BLaER1 treated with 17β-estradiol and CSF1 and Interleukin-3, amounts not matched to agents 10 nM and 100 nM (cell line): ENCODE measurements around the gene C13orf46.
A peak's percentile ranks its signal among the peaks of the same experiment; 100 is the strongest.
"Not testable (repeated sequence)": the region's sequence is repeated elsewhere in the genome, so short reads cannot be mapped to it uniquely, and the experiment has no call there.

Source experiments
- H3K27ac ChIP-seq, 11 experiments: shearing (Covaris generic); formaldehyde crosslinking; 2 replicates each; pipeline ENCODE4 v1.8.1; 2022
- H3K27me3 ChIP-seq, 11 experiments: shearing (Covaris generic); formaldehyde crosslinking; 2 replicates each; pipeline ENCODE4 v1.8.1; 2022
- H3K36me3 ChIP-seq, 11 experiments: shearing (Covaris generic); formaldehyde crosslinking; 2 replicates each; pipeline ENCODE4 v1.8.1; 2022
- H3K4me1 ChIP-seq, 10 experiments: shearing (Covaris generic); formaldehyde crosslinking; 2 replicates each; pipeline ENCODE4 v1.8.1; 2022
- H3K4me2 ChIP-seq, 11 experiments: shearing (Covaris generic); formaldehyde crosslinking; 2 replicates each; pipeline ENCODE4 v1.8.1; 2022
- H3K4me3 ChIP-seq, 10 experiments: shearing (Covaris generic); formaldehyde crosslinking; 2 replicates each; pipeline ENCODE4 v1.8.1; 2022
- H3K9ac ChIP-seq, 11 experiments: shearing (Covaris generic); formaldehyde crosslinking; 2 replicates each; pipeline ENCODE4 v1.8.1; 2022
- H3K9me3 ChIP-seq, 11 experiments: shearing (Covaris generic); formaldehyde crosslinking; replicated peaks in 1 of 11; 2 replicates each; pipeline ENCODE4 v1.8.1; 2022
- H4K20me1 ChIP-seq, 11 experiments: shearing (Covaris generic); formaldehyde crosslinking; 2 replicates each; pipeline ENCODE4 v1.8.1; 2022
- Cebpa-rat ChIP-seq, 11 experiments: shearing (Covaris generic); IDR thresholded peaks; 2 replicates each; pipeline ENCODE4 v1.8.1; 2022

The C13orf46 gene

GRCh38 chr13:113973218-113974164 is at the start of gene C13orf46:
TSS of gene C13orf46 (minus strand) at chr13:113974076. CDS start at chr13:113973997, 79 bp downstream.
- H4K20me1 ChIP-seq = peaks cover 0 to 65% (median 6%) of the 10 kb centered on the region in 11 experiments; a peak in 13 of 22 replicates
- no peak for TF ChIP-seq Cebpa-rat (IDR thresholded peaks at IDR 0.05)
- no peak within 1 kb of the TSS for H3K4me2 ChIP-seq
- peaks cover 39 to 81% (median 48%) of the 10 kb centered on the region in 11 experiments for H3K36me3 ChIP-seq
- no peaks in the 10 kb centered on the region for H3K27me3 ChIP-seq
- H3K27ac ChIP-seq = no peak within 1 kb of the TSS
- H3K4me3 ChIP-seq = no peak within 1 kb of the TSS
- H3K9ac ChIP-seq = no peak within 1 kb of the TSS
- no peaks in the 10 kb centered on the region; a peak in 1 of 22 replicates for H3K9me3 ChIP-seq
- peaks cover 0 to 11% (median 3%) of the 10 kb centered on the region in 10 experiments; a peak in 3 of 20 replicates for H3K4me1 ChIP-seq

DNA sequence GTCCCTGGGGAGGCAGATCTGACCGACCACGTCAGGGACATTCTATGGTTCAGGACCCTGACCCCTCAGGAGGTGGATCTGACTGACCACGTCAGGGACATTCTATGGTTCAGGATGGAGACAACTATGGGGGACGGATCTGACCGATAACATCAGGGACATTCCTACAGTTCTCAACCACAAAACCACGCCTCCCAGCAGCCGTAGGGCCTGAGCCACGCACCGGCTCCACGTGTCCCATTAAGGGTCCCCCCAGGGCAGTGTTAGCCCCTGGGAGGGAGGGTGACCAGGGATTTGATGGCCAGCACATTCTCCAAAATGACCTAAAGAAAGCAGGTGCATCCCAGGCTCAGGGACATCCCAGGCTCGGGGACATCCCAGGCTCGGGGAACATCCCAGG is 49.0 kb upstream of the C13orf46 start:
- Histone ChIP-seq H3K4me1 (peaks cover 25 to 68% (median 63%) of the 10 kb centered on the region in 10 experiments), H3K4me2 (peak overlapping the region in 6 of 11 experiments; percentile 14 to 78 (median 20); a peak in 10 of 22 replicates), H3K9me3 (no peaks in the 10 kb centered on the region), H4K20me1 (peaks cover 27 to 87% (median 42%) of the 10 kb centered on the region in 11 experiments; a peak in 20 of 22 replicates), H3K4me3 (no peak overlapping the region), H3K27ac (peak overlapping the region in 1 of 11 experiments; percentile 63; a peak in 1 of 22 replicates), H3K27me3 (no peaks in the 10 kb centered on the region), H3K9ac (peak overlapping the region in 3 of 11 experiments; percentile 19 to 29 (median 23); a peak in 2 of 22 replicates), H3K36me3 (peaks cover 77 to 93% (median 83%) of the 10 kb centered on the region in 11 experiments)
- TF ChIP-seq Cebpa-rat (IDR thresholded peaks at IDR 0.05) = no peak

- peak overlapping the region in 5 of 11 experiments; percentile 14 to 29 (median 22); a peak in 5 of 22 replicates for H3K4me2 ChIP-seq
- H3K4me3 ChIP-seq = no peak overlapping the region
- peaks cover 77 to 93% (median 84%) of the 10 kb centered on the region in 11 experiments for H3K36me3 ChIP-seq
- H4K20me1 ChIP-seq = peaks cover 23 to 89% (median 37%) of the 10 kb centered on the region in 11 experiments; a peak in 20 of 22 replicates
- H3K27ac ChIP-seq = peak overlapping the region in 3 of 11 experiments; percentile 2 to 63 (median 28); a peak in 2 of 22 replicates
- H3K4me1 ChIP-seq = peaks cover 25 to 68% (median 57%) of the 10 kb centered on the region in 10 experiments
- H3K9me3 ChIP-seq = no peaks in the 10 kb centered on the region
- no peak for TF ChIP-seq Cebpa-rat (IDR thresholded peaks at IDR 0.05)
- peak overlapping the region in 3 of 11 experiments; percentile 19 to 33 (median 29); a peak in 3 of 22 replicates for H3K9ac ChIP-seq
- H3K27me3 ChIP-seq = no peaks in the 10 kb centered on the region
Measured at GRCh38 chr13:114022309-114022669, 48.4 kb upstream of the C13orf46 start.

DNA sequence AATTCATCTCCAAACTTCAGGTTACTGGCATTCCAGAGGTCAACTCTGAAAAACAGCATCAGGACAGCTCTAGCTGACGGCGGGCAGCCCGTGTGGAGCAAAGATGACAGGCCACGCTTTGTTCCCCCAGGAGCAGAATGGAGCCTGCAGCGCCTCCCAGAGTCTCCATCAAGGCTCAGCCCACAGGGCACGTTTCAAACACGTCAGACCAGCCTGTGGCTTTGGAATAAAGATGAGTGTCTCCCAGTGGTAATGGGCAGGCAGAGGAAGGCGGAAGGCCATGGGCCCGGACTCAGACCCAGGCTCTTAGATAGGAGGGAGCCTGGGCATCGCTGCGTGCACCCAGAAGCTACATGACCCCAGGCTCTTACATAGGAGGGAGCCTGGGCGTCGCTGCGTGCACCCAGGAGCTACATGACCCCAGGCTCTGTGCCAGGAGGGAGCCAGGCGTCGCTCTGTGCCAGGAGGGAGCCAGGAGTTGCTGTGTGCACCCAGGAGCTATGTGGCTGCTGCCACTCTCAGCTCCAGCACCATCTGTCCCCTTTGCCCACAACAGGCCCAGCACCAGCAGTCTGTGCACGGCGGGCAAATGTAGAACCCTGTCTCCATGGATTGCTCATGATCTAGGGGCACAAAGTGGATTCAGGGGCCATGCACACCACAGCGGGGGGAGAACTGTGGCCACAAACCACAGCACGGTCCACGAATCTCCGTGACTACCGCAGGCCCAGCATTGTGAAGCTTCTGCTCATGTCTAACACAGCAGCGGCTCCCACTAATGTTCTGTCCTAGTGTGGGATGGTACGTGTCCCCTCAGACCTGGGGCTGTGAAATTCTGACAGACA is 47.8 kb upstream of the C13orf46 start:
- no peak for TF ChIP-seq Cebpa-rat (IDR thresholded peaks at IDR 0.05)
- peaks cover 77 to 93% (median 84%) of the 10 kb centered on the region in 11 experiments for H3K36me3 ChIP-seq
- peaks cover 25 to 63% (median 53%) of the 10 kb centered on the region in 10 experiments for H3K4me1 ChIP-seq
- peak overlapping the region in 2 of 11 experiments; percentile 19 to 33; a peak in 2 of 22 replicates for H3K9ac ChIP-seq
- no peak overlapping the region for H3K4me3 ChIP-seq
- peak overlapping the region in 3 of 11 experiments; percentile 2 to 63 (median 28); a peak in 2 of 22 replicates for H3K27ac ChIP-seq
- no peaks in the 10 kb centered on the region for H3K9me3 ChIP-seq
- H3K4me2 ChIP-seq = peak overlapping the region in 4 of 11 experiments; percentile 16 to 29 (median 24); a peak in 3 of 22 replicates
- peaks cover 17 to 91% (median 34%) of the 10 kb centered on the region in 11 experiments; a peak in 20 of 22 replicates for H4K20me1 ChIP-seq
- no peaks in the 10 kb centered on the region for H3K27me3 ChIP-seq

DNA sequence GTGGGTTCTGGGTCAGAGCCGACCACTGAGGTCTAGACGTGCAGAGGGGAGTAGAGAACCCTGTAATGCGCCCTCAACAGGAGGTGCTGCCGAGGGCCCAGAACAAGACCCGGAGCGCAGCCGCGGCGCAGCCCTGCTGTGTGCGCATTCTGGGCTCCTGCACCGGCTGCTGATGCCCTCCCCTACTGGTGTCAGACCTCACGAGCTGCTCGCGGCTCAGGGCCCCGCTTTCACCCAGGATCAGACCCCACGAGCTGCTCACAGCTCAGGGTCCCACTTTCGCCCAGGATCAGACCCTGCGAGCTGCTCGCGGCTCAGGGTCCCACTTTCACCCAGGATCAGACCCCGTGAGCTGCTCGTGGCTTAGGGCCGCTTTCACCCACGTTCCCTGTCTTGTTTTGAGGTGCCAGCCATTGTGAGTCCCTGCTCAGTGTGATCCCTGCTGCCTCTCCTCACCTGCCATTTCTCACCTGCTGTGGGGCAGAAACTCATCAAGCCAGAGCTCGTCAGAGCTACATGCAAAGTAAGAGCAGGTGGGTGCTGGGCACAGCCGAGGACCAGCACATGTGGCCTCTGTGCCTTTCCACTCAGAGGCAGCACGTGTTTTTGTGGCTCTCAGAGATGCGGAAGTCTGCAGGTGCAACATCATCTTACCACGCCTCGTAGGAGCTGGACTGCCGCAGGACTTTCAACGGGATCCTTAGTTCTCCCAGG is 47.0 kb upstream of the C13orf46 start:
- H3K36me3 ChIP-seq = peaks cover 81 to 94% (median 85%) of the 10 kb centered on the region in 11 experiments
- no peak for TF ChIP-seq Cebpa-rat (IDR thresholded peaks at IDR 0.05)
- peaks cover 18 to 55% (median 45%) of the 10 kb centered on the region in 10 experiments for H3K4me1 ChIP-seq

DNA sequence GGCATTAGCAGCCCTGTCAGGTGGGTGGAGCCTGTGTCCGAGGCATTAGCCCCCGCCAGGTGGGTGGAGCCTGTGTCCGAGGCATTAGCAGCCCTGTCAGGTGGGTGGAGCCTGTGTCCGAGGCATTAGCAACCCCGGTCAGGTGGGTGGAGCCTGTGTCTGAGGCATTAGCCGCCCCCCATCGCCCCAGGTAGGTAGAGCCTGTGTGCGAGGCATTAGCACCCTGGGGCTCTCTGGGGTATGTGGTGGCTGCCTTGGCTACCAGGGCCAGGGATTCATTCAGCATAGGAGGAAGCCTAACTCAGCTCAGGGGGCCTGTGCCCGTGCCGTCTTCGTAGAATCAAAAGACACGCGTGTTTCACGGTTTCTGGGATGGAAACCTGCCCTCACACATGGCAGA is 46.3 kb upstream of the C13orf46 start:
- H3K27ac ChIP-seq, H3K4me2 ChIP-seq, H3K9ac ChIP-seq, H3K27me3 ChIP-seq, H3K4me3 ChIP-seq, H3K9me3 ChIP-seq: not testable (repeated sequence)
- Histone ChIP-seq H3K36me3 (peaks cover 89 to 97% (median 93%) of the 10 kb centered on the region in 11 experiments), H4K20me1 (peaks cover 2 to 88% (median 18%) of the 10 kb centered on the region in 11 experiments; a peak in 16 of 22 replicates), H3K4me1 (peaks cover 10 to 47% (median 37%) of the 10 kb centered on the region in 10 experiments)

More for the DNA sequence above, 47.0 kb upstream of the C13orf46 start:
- Histone ChIP-seq H3K4me3 (no peak overlapping the region), H3K4me2 (no peak overlapping the region), H3K9ac (no peak overlapping the region), H3K27me3 (no peaks in the 10 kb centered on the region), H3K27ac (no peak overlapping the region), H3K9me3 (no peaks in the 10 kb centered on the region), H4K20me1 (peaks cover 10 to 91% (median 26%) of the 10 kb centered on the region in 11 experiments; a peak in 19 of 22 replicates)

- H3K4me3 ChIP-seq = no peak overlapping the region
- peaks cover 91 to 98% (median 96%) of the 10 kb centered on the region in 11 experiments for H3K36me3 ChIP-seq
- peaks cover 0 to 81% (median 13%) of the 10 kb centered on the region in 11 experiments; a peak in 12 of 22 replicates for H4K20me1 ChIP-seq
- TF ChIP-seq Cebpa-rat (IDR thresholded peaks at IDR 0.05) = no peak
- no peak overlapping the region for H3K4me2 ChIP-seq
- peaks cover 3 to 40% (median 30%) of the 10 kb centered on the region in 10 experiments for H3K4me1 ChIP-seq
- no peaks in the 10 kb centered on the region for H3K9me3 ChIP-seq
- no peak overlapping the region for H3K27ac ChIP-seq
- H3K9ac ChIP-seq = no peak overlapping the region
- H3K27me3 ChIP-seq = no peaks in the 10 kb centered on the region
Measured at GRCh38 chr13:114019367-114019766, 45.5 kb upstream of the C13orf46 start.
